GM18502 (cell line): ENCODE measurements around the gene SLC66A2.

Experiments
- ATAC-seq: cut with Tn5 transposase; IDR thresholded peaks from one replicate; pipeline ENCODE4 v1.9.1; 2021; ENCODE audit warnings: mild to moderate bottlenecking; ENCODE audit not compliant: unreplicated experiment, poor library complexity

SLC66A2 gene

GRCh38 chr18:79906706-79907105 is 44.7 kb downstream of the SLC66A2 start:
- no peak for ATAC-seq

GRCh38 chr18:79905993-79906392 is 45.5 kb downstream of the SLC66A2 start:
- ATAC-seq = no peak

GRCh38 chr18:79905389-79905911 is 46.0 kb downstream of the SLC66A2 start:
- no peak for ATAC-seq

DNA sequence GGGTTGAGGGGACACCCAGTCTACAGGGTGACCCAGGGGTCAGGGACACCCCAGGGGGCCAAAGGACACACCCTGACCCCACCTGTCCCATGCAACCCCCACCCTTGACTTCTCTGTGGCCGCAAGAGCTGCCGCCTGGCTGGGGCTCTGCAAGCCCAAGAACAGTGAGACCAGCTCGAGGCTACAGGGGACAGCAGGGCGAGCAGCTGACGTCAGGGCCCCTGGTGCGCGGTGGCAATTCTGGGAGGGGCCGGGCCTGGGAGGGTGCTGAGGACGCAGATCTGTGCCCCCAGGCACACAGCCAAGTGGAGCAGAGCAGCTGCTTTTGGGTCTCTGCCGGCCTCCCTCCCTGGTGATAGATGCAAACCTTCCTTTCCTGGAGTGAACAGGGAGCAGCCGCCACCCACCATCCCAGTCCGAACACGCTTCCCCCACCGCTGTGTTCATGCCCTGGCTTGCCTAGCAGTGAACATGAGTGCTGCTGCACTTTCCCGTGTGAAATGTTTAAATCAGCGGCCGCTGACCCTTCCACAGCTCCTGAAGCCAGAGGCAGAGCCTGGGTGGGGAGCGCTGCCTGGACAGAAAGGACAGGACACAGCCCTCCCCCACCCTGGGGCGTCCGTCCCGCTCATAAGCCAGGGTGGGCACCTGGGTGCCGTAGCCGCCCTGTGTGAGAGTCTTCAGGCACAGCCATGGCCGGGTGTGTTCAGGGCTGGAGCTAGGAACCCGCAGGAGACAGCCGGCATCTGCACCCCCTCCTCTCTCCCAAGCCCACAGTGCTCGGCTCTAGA is 46.9 kb downstream of the SLC66A2 start:
- ATAC-seq = no peak

- no peak for ATAC-seq
Measured at GRCh38 chr18:79903787-79904356, 47.6 kb downstream of the SLC66A2 start.

GRCh38 chr18:79903071-79903635 is 48.3 kb downstream of the SLC66A2 start:
- no peak for ATAC-seq

DNA sequence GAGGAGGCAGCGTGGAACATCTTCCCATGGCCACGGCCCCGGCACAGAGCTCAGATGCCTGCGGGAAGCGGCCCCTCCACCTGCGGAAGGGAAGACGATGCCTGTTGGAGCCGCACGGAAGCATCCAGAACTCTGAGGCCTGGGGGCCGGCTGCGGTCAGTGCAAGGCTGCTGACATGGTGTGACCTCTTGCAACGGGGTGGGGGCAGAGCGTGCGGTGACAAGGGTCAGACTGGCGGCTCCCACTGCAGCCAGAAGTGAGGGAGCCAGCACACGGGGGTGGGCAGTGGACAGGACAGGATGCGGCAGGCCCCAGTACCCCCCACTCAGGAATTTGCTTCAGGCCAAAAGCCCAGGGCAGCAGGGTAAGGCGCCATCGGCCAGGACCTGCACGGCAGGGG is 48.8 kb downstream of the SLC66A2 start:
- no peak for ATAC-seq

DNA sequence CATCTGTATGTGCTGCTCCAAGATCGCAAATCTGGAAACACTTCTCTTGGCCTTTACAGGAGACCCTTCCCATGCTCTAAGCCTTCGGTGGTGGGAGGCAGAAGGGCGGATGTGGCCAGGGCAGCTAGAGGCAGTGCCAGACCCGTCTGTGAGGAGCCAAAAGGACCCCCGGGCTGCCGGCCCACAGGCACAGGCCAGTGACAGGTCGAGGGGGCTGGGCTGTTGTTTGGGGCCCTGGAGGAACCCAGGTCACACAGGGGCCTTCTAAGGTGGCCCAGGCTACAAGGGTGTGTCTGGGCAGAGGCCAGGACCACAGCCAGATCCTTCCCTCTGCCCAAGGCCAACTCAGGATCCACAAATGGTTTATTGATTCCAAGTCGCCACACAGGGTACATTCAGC is 49.4 kb downstream of the SLC66A2 start:
- no peak for ATAC-seq

DNA sequence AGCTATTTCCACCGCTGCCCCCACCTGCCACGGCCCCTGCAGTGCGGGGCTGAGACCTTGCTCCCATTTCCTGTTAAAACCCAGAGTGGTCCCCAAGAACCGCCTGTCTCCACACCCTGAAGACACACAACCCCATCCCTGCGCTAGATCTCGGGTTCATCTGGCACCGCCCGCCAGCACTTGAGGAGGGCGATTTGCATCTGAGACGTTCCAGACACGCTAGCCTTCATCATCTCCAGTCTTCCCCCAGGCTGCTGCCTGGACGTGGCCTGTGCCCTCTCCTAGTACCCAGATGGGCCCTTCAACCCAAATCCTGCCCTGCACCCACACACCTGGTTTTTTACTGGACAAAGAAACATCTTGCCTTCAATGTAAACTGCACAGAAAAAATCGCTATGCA is 49.8 kb downstream of the SLC66A2 start:
- ATAC-seq = no peak

DNA sequence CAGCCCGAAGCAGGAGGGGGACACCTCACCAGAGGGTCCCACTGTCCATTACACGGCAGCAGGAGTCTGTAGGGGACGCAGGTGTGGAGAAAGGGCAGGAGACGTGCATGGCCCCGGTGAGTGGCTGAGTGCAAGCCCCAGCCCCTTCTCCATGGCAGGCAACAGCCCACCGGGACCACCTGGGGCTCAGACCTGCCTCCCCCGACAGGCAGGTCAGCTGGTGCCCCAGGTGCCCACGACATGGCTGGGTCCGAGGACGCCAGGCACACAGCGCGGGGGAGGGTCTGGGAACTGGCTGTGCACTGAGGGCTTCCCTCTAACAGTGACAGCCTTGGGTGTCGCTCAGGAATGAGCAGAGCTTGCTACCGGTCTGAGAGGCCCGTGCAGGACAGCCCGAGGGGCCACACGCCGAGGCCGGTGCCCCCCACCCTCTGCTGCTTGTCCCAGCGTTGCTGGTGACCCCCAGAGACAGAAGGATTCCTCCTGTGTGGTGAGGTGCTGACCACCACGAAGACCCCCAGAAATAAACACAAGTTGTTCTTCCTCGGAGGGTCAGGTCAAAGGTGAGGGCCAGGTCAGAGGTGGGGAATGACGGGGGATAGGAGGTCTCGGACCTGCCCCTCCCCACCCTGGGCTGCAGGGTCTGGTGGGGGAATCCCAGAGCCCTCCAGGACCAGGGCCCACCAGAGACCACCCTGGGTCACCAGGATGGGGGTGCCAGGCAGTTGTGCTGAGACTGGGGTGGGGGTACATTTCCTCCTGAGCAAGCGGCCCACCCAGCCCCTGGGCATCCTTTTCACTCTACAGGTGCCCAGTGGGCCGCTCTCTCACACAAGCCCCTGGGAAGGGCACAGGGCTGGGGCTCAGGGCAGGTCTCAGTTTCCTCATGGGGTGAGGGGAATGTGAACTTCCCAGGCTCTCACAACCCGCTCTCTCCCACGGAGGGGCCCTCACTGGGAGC is 50.6 kb downstream of the SLC66A2 start:
- no peak for ATAC-seq

- ATAC-seq = no peak
Measured at GRCh38 chr18:79899609-79900445, 51.6 kb downstream of the SLC66A2 start.

DNA sequence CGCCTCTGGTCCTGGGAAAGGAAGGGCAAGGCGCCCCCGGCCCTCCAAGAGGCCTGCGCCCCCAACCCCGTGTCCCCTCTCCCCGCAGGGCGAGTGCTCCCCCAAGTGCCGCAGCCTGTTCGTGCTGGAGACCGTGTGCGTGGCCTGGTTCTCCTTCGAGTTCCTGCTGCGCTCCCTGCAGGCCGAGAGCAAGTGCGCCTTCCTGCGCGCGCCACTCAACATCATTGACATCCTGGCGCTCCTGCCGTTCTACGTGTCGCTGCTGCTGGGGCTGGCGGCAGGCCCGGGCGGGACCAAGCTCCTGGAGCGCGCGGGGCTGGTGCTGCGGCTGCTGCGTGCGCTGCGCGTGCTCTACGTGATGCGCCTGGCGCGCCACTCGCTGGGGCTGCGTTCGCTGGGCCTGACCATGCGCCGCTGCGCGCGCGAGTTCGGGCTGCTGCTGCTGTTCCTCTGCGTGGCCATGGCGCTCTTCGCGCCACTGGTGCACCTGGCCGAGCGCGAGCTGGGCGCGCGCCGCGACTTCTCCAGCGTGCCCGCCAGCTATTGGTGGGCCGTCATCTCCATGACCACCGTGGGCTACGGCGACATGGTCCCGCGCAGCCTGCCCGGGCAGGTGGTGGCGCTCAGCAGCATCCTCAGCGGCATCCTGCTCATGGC is 52.4 kb downstream of the SLC66A2 start:
- ATAC-seq = no peak

DNA sequence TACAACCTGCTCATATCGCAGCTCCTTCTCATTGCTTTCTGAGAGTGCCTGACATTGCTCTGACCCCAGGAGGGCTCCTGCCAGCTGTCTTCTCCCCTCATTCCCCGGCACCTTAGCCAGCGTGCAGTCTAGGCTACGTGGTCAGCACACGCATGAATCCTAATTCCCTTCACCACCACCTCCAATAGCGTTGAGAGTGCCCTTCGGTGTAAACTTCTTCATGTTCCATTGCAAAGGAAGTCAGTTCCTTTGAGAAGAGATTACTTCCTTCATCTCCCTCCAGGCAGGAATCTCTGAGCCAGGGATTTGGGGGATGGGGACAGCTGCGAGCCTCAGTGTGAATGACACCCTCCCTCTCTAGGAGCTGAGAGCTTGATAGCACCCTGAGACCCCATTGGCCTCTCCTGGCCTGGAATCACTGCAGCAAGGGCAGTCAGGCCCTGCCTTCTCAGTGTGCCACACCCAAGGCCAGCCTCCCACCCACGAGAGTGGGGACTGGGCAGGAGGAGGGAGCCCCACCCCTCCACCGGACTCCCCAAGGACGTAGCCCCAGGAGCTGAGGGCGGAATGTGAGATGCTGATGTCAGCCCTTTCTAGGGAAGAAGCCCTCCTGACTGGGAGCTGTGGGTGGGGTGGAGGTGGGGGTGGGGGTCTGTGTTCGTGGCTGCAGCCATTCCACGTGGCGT is 53.4 kb downstream of the SLC66A2 start:
- no peak for ATAC-seq

DNA sequence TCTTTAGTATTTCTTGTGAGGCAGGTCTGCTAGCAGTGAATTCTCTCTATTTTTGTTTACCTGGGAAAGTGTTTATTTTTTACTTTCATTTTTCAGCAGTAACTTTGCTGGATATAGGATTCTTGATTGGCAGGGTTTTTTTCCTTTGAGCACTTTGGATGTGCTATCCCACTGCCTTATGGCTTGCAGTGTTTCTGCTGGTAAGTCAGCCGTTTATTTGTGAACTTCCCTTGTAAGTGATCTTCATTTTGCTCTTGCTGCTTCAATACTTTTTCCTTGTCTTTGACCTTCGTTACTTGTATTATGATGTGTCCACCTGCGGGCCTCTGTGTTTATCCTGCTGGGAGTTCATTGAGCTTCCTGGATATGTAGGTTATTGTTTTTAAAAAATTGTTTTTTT is 54.7 kb downstream of the SLC66A2 start:
- ATAC-seq = no peak

DNA sequence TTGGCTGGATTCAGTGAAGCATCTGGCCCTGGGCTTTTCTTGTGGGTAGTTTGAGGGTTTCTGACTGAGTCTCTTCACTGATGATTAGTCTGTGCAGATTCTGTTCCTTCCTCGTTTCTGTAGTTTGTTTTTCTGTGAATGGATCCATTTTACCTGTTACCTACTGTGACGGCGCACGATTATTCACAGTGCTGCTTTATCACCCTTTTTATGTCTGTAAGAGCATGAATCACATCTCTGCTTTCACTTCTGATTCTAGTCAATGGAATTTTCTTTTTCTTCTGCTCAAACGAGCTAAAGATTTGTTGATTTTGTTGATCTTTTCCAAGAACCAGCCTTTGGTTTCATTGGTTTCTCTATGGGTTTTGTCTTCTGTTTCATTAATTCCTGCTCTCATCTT is 60.8 kb downstream of the SLC66A2 start:
- no peak for ATAC-seq

- ATAC-seq = no peak
Measured at GRCh38 chr18:79889569-79889968, 61.9 kb downstream of the SLC66A2 start.

DNA sequence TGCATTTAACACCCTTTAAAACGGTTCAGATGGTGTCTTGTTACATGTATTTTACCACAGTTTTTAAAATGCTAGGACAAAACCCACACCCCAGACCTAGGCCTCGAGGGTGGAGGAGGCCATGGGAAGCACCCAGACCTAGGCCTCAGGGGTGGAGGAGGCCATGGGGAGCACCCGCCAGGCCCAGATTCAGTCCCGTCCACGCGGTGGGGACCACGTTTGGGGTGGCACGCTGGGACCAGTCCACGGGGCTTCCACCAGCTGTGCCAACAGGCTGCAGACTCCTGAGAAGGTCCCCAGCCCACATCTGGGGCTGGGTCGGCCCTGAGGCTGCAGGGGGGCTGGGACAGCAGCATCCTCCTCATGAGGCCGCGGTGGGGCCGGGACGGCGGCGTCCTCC is 63.4 kb downstream of the SLC66A2 start:
- ATAC-seq = no peak

DNA sequence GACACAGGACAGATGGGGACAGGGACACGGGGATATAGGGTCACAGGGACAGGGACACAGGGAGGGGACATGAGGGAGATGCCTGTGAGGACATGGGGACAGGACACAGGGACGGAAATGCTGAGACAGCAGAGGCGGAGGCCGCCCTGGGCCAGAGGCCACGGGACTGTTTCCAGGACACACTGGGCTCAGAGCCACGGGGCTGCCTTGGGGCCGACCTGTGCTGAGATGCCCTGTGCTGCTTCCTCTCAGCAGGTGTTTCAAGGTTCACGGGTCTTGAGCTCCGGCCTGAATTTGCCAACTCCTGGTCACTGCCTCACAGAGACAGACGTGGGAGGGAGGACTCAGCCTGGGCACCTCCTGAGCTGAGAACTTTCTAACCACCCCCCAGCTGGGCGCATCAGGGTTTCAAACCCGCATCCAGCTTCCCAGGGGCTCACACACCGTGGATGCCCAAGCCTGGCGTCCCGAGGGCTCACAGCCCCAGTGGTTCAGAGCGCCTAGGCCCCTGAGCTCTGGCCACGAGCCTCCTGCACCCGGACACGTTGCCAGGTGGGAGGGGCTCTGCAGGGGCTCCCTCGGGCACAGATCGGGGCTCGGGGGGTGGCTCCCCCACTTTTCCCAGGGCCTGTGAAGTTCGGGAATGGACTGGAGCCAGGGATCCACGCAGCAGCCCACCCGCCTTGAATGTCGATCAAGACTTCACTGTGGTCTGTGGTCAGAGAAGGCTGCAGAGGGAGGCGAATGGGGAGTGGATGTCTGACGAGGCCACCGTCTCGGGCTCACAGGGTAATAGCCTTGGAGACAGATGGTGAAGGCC is 64.1 kb downstream of the SLC66A2 start:
- no peak for ATAC-seq
